H1 (cell line): ENCODE results near the gene CD4. TPM values are rescaled to one million over a fixed set of nuclear protein-coding genes. Genes with fewer than 3 reads are reported as not detected.

Source experiments
- BACH1 ChIP-seq: IDR thresholded peaks from 2 replicates; pipeline ENCODE4 v1.6.1; 2012; ENCODE audit warnings: low read length, improper control_type of control experiment
- polyA plus RNA-seq, 7 experiments: library from polyadenylated mRNA; depleted of rRNA in 3 of 7; stranded (reverse) in 5 of 7; unstranded in 2 of 7; fragments of >200 nt in 5 of 7; fragments of 200-250 nt in 2 of 7; gene quantifications; 1 replicate in 5 of 7; 2 replicates in 1 of 7; 4 replicates in 1 of 7; pipeline versions ENCODE4 v1.2.1 to v1.2.3, GENCODE V29; 2011 to 2013; ENCODE audit warnings: missing spikeins in 2 of 7, mixed read lengths in 2 of 7
- total RNA-seq: library from RNA; stranded (reverse); fragmentation: NEBNext Ultra II Directional; extraction: Animal tissue kit (Norgen Biotek cat#: 25700); gene quantifications from 2 replicates; pipeline ENCODE4 v1.2.1, GENCODE V29; 2021
- TF ChIP-seq, protein P1 (sequence below): fragments of 300-600 bp; sonication (generic); IDR thresholded peaks from 2 replicates; pipeline ENCODE4 v1.7.1; 2012; ENCODE audit warnings: low read length, moderate library complexity, mild to moderate bottlenecking, inconsistent platforms; ENCODE audit not compliant: insufficient replicate concordance

The CD4 gene
- total and polyA plus RNA-seq, 2 of the 8 experiments (the other 6 are each of a cell fraction or from before 2014, with no cell fraction given), result 3.4 to 5.1 TPM

DNA sequence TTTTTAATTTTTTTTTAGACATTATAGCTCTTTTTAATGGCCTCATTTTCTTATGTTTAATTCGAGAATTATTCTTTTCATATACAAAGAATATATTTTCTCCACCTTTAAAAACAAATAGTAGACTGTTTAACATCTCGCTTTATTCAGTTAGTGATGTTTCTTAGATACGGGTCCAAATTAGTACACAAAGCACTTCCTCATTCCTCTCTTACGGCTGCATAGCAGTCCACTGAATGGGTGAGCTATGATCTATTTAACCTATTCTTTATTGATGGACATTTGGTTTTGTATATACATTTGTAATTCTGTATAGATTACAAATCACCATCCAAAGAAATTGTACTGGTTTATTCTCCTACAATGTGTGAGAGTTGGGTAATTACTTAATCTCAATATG is 24.0 kb downstream of the CD4 start (continued):
- TF ChIP-seq, protein P1, sequence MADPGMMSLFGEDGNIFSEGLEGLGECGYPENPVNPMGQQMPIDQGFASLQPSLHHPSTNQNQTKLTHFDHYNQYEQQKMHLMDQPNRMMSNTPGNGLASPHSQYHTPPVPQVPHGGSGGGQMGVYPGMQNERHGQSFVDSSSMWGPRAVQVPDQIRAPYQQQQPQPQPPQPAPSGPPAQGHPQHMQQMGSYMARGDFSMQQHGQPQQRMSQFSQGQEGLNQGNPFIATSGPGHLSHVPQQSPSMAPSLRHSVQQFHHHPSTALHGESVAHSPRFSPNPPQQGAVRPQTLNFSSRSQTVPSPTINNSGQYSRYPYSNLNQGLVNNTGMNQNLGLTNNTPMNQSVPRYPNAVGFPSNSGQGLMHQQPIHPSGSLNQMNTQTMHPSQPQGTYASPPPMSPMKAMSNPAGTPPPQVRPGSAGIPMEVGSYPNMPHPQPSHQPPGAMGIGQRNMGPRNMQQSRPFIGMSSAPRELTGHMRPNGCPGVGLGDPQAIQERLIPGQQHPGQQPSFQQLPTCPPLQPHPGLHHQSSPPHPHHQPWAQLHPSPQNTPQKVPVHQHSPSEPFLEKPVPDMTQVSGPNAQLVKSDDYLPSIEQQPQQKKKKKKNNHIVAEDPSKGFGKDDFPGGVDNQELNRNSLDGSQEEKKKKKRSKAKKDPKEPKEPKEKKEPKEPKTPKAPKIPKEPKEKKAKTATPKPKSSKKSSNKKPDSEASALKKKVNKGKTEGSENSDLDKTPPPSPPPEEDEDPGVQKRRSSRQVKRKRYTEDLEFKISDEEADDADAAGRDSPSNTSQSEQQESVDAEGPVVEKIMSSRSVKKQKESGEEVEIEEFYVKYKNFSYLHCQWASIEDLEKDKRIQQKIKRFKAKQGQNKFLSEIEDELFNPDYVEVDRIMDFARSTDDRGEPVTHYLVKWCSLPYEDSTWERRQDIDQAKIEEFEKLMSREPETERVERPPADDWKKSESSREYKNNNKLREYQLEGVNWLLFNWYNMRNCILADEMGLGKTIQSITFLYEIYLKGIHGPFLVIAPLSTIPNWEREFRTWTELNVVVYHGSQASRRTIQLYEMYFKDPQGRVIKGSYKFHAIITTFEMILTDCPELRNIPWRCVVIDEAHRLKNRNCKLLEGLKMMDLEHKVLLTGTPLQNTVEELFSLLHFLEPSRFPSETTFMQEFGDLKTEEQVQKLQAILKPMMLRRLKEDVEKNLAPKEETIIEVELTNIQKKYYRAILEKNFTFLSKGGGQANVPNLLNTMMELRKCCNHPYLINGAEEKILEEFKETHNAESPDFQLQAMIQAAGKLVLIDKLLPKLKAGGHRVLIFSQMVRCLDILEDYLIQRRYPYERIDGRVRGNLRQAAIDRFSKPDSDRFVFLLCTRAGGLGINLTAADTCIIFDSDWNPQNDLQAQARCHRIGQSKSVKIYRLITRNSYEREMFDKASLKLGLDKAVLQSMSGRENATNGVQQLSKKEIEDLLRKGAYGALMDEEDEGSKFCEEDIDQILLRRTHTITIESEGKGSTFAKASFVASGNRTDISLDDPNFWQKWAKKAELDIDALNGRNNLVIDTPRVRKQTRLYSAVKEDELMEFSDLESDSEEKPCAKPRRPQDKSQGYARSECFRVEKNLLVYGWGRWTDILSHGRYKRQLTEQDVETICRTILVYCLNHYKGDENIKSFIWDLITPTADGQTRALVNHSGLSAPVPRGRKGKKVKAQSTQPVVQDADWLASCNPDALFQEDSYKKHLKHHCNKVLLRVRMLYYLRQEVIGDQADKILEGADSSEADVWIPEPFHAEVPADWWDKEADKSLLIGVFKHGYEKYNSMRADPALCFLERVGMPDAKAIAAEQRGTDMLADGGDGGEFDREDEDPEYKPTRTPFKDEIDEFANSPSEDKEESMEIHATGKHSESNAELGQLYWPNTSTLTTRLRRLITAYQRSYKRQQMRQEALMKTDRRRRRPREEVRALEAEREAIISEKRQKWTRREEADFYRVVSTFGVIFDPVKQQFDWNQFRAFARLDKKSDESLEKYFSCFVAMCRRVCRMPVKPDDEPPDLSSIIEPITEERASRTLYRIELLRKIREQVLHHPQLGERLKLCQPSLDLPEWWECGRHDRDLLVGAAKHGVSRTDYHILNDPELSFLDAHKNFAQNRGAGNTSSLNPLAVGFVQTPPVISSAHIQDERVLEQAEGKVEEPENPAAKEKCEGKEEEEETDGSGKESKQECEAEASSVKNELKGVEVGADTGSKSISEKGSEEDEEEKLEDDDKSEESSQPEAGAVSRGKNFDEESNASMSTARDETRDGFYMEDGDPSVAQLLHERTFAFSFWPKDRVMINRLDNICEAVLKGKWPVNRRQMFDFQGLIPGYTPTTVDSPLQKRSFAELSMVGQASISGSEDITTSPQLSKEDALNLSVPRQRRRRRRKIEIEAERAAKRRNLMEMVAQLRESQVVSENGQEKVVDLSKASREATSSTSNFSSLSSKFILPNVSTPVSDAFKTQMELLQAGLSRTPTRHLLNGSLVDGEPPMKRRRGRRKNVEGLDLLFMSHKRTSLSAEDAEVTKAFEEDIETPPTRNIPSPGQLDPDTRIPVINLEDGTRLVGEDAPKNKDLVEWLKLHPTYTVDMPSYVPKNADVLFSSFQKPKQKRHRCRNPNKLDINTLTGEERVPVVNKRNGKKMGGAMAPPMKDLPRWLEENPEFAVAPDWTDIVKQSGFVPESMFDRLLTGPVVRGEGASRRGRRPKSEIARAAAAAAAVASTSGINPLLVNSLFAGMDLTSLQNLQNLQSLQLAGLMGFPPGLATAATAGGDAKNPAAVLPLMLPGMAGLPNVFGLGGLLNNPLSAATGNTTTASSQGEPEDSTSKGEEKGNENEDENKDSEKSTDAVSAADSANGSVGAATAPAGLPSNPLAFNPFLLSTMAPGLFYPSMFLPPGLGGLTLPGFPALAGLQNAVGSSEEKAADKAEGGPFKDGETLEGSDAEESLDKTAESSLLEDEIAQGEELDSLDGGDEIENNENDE, result no peak
- no peak for TF ChIP-seq BACH1
- TF ChIP-seq, all 59 proteins: peak for 0
